H1 (cell line): Measurements from ENCODE around the gene ARHGAP23. TPM values are rescaled to one million over a fixed set of nuclear protein-coding genes. Genes with fewer than 3 reads are reported as not detected.

Experiments
- CTCF ChIA-PET: fragments of 300-600 bp; sonication (Branson Sonifier 250); formaldehyde crosslinking; loops from one replicate; lab custom pipeline; 2021; ENCODE audit not compliant: partially characterized antibody; lab: Charles Lee
- POLR2A ChIA-PET: fragments of 300-600 bp; sonication (Branson Sonifier 250); formaldehyde crosslinking; loops from one replicate; lab custom pipeline; 2021; ENCODE audit warnings: inconsistent platforms; ENCODE audit not compliant: partially characterized antibody; lab: Charles Lee
- DNase-seq, 2 experiments: peaks; one replicate each; pipeline versions ENCODE4 v3.0.0 to v3.0.0-alpha.2; 2010 to 2022; ENCODE audit warnings: low spot score in 2 of 2, low read depth in 1 of 2, mixed read lengths in 1 of 2
- FAIRE-seq: peaks from 2 replicates; lab custom pipeline; 2011; peaks lifted over from hg19 to GRCh38; lab: Jason Lieb, UNC
- H2AFZ ChIP-seq: 2 replicates; pipeline ENCODE4 v1.8.1; 2012; ENCODE audit warnings: low read length, inconsistent platforms
- H2AK5ac ChIP-seq: 2 replicates; pipeline ENCODE4 v1.6.1; 2013; ENCODE audit warnings: low read depth, low read length
- H2BK120ac ChIP-seq: replicated peaks from 2 replicates; pipeline ENCODE3; 2013; ENCODE audit warnings: low read depth, low read length, inconsistent platforms
- H2BK12ac ChIP-seq: 2 replicates; pipeline ENCODE4 v1.6.1; 2013; ENCODE audit warnings: low read depth, low read length
- H2BK15ac ChIP-seq: 2 replicates; pipeline ENCODE4 v1.6.1; 2013; ENCODE audit warnings: low read length
- H2BK20ac ChIP-seq: 2 replicates; pipeline ENCODE4 v1.6.1; 2013; ENCODE audit warnings: low read length
- H2BK5ac ChIP-seq: 2 replicates; pipeline ENCODE4 v1.6.1; 2013; ENCODE audit warnings: low read depth, low read length
- H3K14ac ChIP-seq: 2 replicates; pipeline ENCODE4 v1.6.1; 2013; ENCODE audit warnings: inconsistent platforms; ENCODE audit not compliant: insufficient read length
- H3K18ac ChIP-seq: 2 replicates; pipeline ENCODE4 v1.6.1; 2013; ENCODE audit warnings: low read length; ENCODE audit errors: extremely low read depth
- H3K23ac ChIP-seq: 2 replicates; pipeline ENCODE4 v1.6.1; 2013; ENCODE audit warnings: inconsistent platforms; ENCODE audit not compliant: insufficient read length
- H3K23me2 ChIP-seq: 2 replicates; pipeline ENCODE4 v1.6.1; 2013; ENCODE audit warnings: low read depth, low read length
- H3K27ac ChIP-seq: 2 replicates; pipeline ENCODE4 v1.6.1; 2011; ENCODE audit warnings: low read depth, low read length, inconsistent platforms
- H3K27me3 ChIP-seq, 4 experiments: replicated peaks in 1 of 4; 1 replicate in 1 of 4; 2 replicates in 3 of 4; pipeline versions ENCODE4 v1.6.1 to v1.8.1; 2011 to 2013; ENCODE audit warnings: low read length in 3 of 4, mild to moderate bottlenecking in 3 of 4, inconsistent platforms in 2 of 4, mixed read lengths in 2 of 4, moderate library complexity in 1 of 4; ENCODE audit not compliant: control insufficient read depth in 3 of 4, insufficient read depth in 3 of 4; ENCODE audit errors: extremely low read depth in 1 of 4
- H3K36me3 ChIP-seq, 4 experiments: 2 replicates each; pipeline versions ENCODE4 v1.6.1 to v1.8.1; 2011 to 2013; ENCODE audit warnings: mild to moderate bottlenecking in 4 of 4, low read length in 3 of 4, moderate library complexity in 2 of 4, control low read depth in 1 of 4, inconsistent platforms in 1 of 4; ENCODE audit not compliant: insufficient read depth in 4 of 4, control insufficient read depth in 2 of 4
- H3K4ac ChIP-seq: replicated peaks from 2 replicates; pipeline ENCODE3; 2013; ENCODE audit warnings: low read length, low read depth, mixed read lengths, inconsistent platforms; ENCODE audit not compliant: insufficient read length
- H3K4me1 ChIP-seq, 4 experiments: replicated peaks in 1 of 4; 1 replicate in 1 of 4; 2 replicates in 3 of 4; pipeline versions ENCODE4 v1.6.1 to v1.8.1; 2011 to 2013; ENCODE audit warnings: low read length in 3 of 4, inconsistent platforms in 2 of 4, mixed read lengths in 1 of 4; ENCODE audit not compliant: insufficient read depth in 4 of 4, control insufficient read depth in 3 of 4
- H3K4me2 ChIP-seq, 2 experiments: 2 replicates each; pipeline versions ENCODE4 v1.6.1 to v1.8.1; 2011 to 2013; ENCODE audit warnings: low read depth in 2 of 2, low read length in 2 of 2, control low read depth in 1 of 2, inconsistent platforms in 1 of 2, mild to moderate bottlenecking in 1 of 2; ENCODE audit not compliant: insufficient read depth in 1 of 2
- H3K4me3 ChIP-seq, 4 experiments: fragments of 200-600, 300-600 bp in 1 of 4; sonication (generic), shearing (Covaris generic), sonication (Bioruptor Twin) in 1 of 4; 2 replicates each; pipeline versions ENCODE4 v1.5.1 to v1.8.1; 2011 to 2016; ENCODE audit warnings: low read length in 4 of 4, low read depth in 3 of 4, control low read depth in 2 of 4, inconsistent platforms in 2 of 4, mild to moderate bottlenecking in 2 of 4, mixed read lengths in 1 of 4, moderate library complexity in 1 of 4; ENCODE audit not compliant: insufficient read depth in 2 of 4; ENCODE audit errors: extremely low read depth in 1 of 4
- H3K56ac ChIP-seq: replicated peaks from 2 replicates; pipeline ENCODE3; 2013; ENCODE audit warnings: low read depth, mild to moderate bottlenecking, mixed read lengths, low read length, inconsistent platforms; ENCODE audit not compliant: insufficient read length
- H3K79me1 ChIP-seq: 2 replicates; pipeline ENCODE4 v1.6.1; 2013; ENCODE audit warnings: low read depth, low read length, control low read depth
- H3K79me2 ChIP-seq, 2 experiments: 2 replicates each; pipeline versions ENCODE4 v1.6.1 to v1.8.1; 2012 to 2013; ENCODE audit warnings: low read length in 2 of 2, mild to moderate bottlenecking in 2 of 2, inconsistent platforms in 1 of 2; ENCODE audit not compliant: insufficient read depth in 2 of 2, control insufficient read depth in 1 of 2
- H3K9ac ChIP-seq, 4 experiments: replicated peaks in 1 of 4; 1 replicate in 1 of 4; 2 replicates in 3 of 4; pipeline versions ENCODE4 v1.6.1 to v1.8.1; 2011 to 2013; ENCODE audit warnings: low read depth in 3 of 4, low read length in 3 of 4, control low read depth in 2 of 4, mild to moderate bottlenecking in 2 of 4, moderate library complexity in 2 of 4, inconsistent platforms in 1 of 4; ENCODE audit errors: extremely low read depth in 1 of 4
- H3K9me3 ChIP-seq, 2 experiments: 2 replicates each; pipeline versions ENCODE4 v1.6.1 to v1.8.1; 2012 to 2013; ENCODE audit warnings: mild to moderate bottlenecking in 2 of 2, moderate library complexity in 2 of 2, control low read depth in 1 of 2, inconsistent platforms in 1 of 2, low read depth in 1 of 2, low read length in 1 of 2, mixed read lengths in 1 of 2; ENCODE audit not compliant: insufficient read depth in 2 of 2
- H4K20me1 ChIP-seq, 2 experiments: replicated peaks in 1 of 2; 2 replicates each; pipeline versions ENCODE3 to v1.8.1; 2011 to 2013; ENCODE audit warnings: inconsistent platforms in 2 of 2, low read length in 2 of 2, mild to moderate bottlenecking in 1 of 2; ENCODE audit not compliant: insufficient read depth in 2 of 2, control insufficient read depth in 1 of 2
- H4K5ac ChIP-seq: 2 replicates; pipeline ENCODE4 v1.6.1; 2013; ENCODE audit warnings: low read length, low read depth, mixed read lengths, inconsistent platforms; ENCODE audit not compliant: insufficient read length
- H4K8ac ChIP-seq: 2 replicates; pipeline ENCODE4 v1.8.0; 2013; ENCODE audit warnings: mild to moderate bottlenecking, moderate library complexity, low read length, inconsistent platforms; ENCODE audit not compliant: insufficient read depth; ENCODE audit errors: extremely low read depth
- H4K91ac ChIP-seq: replicated peaks from 2 replicates; pipeline ENCODE3; 2013; ENCODE audit warnings: low read length, mixed read lengths, inconsistent platforms; ENCODE audit not compliant: insufficient read length
- EP300 ChIP-seq, 2 experiments: IDR thresholded peaks; 1 replicate in 1 of 2; 2 replicates in 1 of 2; pipeline ENCODE4 v1.6.1; 2011 to 2012; ENCODE audit warnings: low read depth in 2 of 2, low read length in 2 of 2, mild to moderate bottlenecking in 2 of 2, borderline replicate concordance in 1 of 2, inconsistent platforms in 1 of 2, moderate library complexity in 1 of 2
- MAFK ChIP-seq: IDR thresholded peaks from 2 replicates; pipeline ENCODE4 v1.6.1; 2012; ENCODE audit warnings: low read depth, mild to moderate bottlenecking, improper control_type of control experiment, low read length
- whole genome bisulfite sequencing, 2 experiments: shearing (Covaris generic) in 1 of 2; methylation state at CpG; one replicate each; pipeline versions ENCODE4 v1.1.6 to v1.1.7; 2013 to 2015; ENCODE audit warnings: low lambda C conversion rate in 2 of 2, mixed read lengths in 2 of 2, inconsistent platforms in 1 of 2, low coverage in 1 of 2, missing lambda C conversion rate in 1 of 2; ENCODE audit not compliant: insufficient replicate concordance in 2 of 2, insufficient coverage in 1 of 2, insufficient read length in 1 of 2; ENCODE audit errors: extremely low coverage in 1 of 2, missing lambda C conversion rate in 1 of 2; 5-methylcytosine and 5-hydroxymethylcytosine counted together
- polyA plus RNA-seq, 7 experiments: library from polyadenylated mRNA; depleted of rRNA in 3 of 7; stranded (reverse) in 5 of 7; unstranded in 2 of 7; fragments of >200 nt in 5 of 7; fragments of 200-250 nt in 2 of 7; gene quantifications; 1 replicate in 5 of 7; 2 replicates in 1 of 7; 4 replicates in 1 of 7; pipeline versions ENCODE4 v1.2.1 to v1.2.3, GENCODE V29; 2011 to 2013; ENCODE audit warnings: missing spikeins in 2 of 7, mixed read lengths in 2 of 7
- total RNA-seq: library from RNA; stranded (reverse); fragmentation: NEBNext Ultra II Directional; extraction: Animal tissue kit (Norgen Biotek cat#: 25700); gene quantifications from 2 replicates; pipeline ENCODE4 v1.2.1, GENCODE V29; 2021

ARHGAP23 gene
- total and polyA plus RNA-seq, 2 of the 8 experiments (the other 6 are each of a cell fraction or from before 2014, with no cell fraction given): 16.3 to 107 TPM

DNA sequence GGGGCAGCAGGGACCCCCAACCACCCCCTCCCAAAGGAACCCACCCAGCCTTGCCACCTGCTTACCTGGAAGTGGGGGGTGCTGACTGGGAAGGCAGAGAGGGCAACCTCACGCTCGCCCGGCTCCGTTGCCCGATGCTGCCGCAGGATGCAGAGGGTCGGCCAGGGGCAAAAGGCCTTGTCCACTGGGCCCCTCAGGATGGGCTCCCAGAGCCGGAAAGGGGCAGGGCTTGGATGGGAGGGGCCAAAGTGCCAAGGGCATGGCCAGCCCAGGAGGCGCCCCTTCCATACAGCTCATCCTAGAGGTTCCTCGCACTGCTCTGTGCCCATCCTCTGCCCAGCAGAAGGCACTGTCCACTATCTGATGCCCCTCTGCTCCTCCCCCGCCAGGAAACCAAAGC, 118.1 kb downstream of the ARHGAP23 start:
- no peaks in the 10 kb centered on the region for H3K36me3 ChIP-seq
- no peak for FAIRE-seq
- CTCF ChIA-PET: interaction anchor here (0.6 to 38.1 kb wide), 10 partner anchors 5 to 120 kb away, joined by 3 to 914 read pairs (median 60); partner anchors contain the start of gene SRCIN1

More for the DNA sequence above, 118.1 kb downstream of the ARHGAP23 start:
- H3K9ac ChIP-seq: no peak overlapping the region
- H3K27me3 ChIP-seq: no peaks in the 10 kb centered on the region; a peak in 1 of 7 replicates
- H2BK12ac ChIP-seq: no peak overlapping the region
- H2AK5ac ChIP-seq: no peak overlapping the region
- no peak overlapping the region for H3K4me3 ChIP-seq
- H3K79me1 ChIP-seq: no peaks in the 10 kb centered on the region
- H3K9me3 ChIP-seq: no peaks in the 10 kb centered on the region
- no peak overlapping the region for H4K5ac ChIP-seq
- no peak overlapping the region for H4K91ac ChIP-seq
- no peak overlapping the region for H4K8ac ChIP-seq
- peaks cover 1 to 2% of the 10 kb centered on the region in 2 experiments for H4K20me1 ChIP-seq
- no peaks in the 10 kb centered on the region for H3K23me2 ChIP-seq
- H2BK120ac ChIP-seq: no peak overlapping the region
- POLR2A ChIA-PET: interaction anchor here (1.0 to 1.4 kb wide), 3 partner anchors 9 to 184 kb away, joined by 3 to 4 read pairs (median 3); partner anchors contain the start of gene SRCIN1
- no peaks in the 10 kb centered on the region for H3K79me2 ChIP-seq
- 90% methylated on average over 11 of the region's 11 CpGs; no CpG with 5 or more reads in 1 of the 2 experiments for WGBS, 2 experiments
- H3K14ac ChIP-seq: no peak overlapping the region
- H2BK20ac ChIP-seq: no peak overlapping the region
- no peak overlapping the region for H3K18ac ChIP-seq
- peaks cover 0 to 7% (median 0%) of the 10 kb centered on the region in 4 experiments; a peak in 2 of 7 replicates for H3K4me1 ChIP-seq
- H3K4me2 ChIP-seq: no peak overlapping the region
- no peak for TF ChIP-seq MAFK
- TF ChIP-seq EP300 (IDR thresholded peaks at IDR 0.05; ENCODE audit: borderline replicate concordance in 1 of 2, low read depth in 2 of 2, low read length in 2 of 2): no peak
- TF ChIP-seq, all 59 proteins: peak for 0
- Histone ChIP-seq H3K4ac (no peak overlapping the region), H3K23ac (no peak overlapping the region), H3K27ac (no peak overlapping the region), H2AFZ (no peak overlapping the region), H2BK5ac (no peak overlapping the region), H2BK15ac (no peak overlapping the region), H3K56ac (no peak overlapping the region)
- no peak for DNase-seq
